ENCODE data around the gene SEC62.

- TF ChIP-seq, protein P1, sequence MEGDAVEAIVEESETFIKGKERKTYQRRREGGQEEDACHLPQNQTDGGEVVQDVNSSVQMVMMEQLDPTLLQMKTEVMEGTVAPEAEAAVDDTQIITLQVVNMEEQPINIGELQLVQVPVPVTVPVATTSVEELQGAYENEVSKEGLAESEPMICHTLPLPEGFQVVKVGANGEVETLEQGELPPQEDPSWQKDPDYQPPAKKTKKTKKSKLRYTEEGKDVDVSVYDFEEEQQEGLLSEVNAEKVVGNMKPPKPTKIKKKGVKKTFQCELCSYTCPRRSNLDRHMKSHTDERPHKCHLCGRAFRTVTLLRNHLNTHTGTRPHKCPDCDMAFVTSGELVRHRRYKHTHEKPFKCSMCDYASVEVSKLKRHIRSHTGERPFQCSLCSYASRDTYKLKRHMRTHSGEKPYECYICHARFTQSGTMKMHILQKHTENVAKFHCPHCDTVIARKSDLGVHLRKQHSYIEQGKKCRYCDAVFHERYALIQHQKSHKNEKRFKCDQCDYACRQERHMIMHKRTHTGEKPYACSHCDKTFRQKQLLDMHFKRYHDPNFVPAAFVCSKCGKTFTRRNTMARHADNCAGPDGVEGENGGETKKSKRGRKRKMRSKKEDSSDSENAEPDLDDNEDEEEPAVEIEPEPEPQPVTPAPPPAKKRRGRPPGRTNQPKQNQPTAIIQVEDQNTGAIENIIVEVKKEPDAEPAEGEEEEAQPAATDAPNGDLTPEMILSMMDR (IDR thresholded peaks at IDR 0.05; ENCODE audit: poor library complexity): no peak
- no peak for TF ChIP-seq EZH2phosphoT487 (IDR thresholded peaks at IDR 0.05; ENCODE audit: low read depth, severe bottlenecking, unreplicated experiment)
Measured at GRCh38 chr3:170043506-170043905, 76.9 kb downstream of the SEC62 start.
